ENCODE data around the gene POLR1A. TPM values are rescaled to one million over a fixed set of nuclear protein-coding genes. Genes with fewer than 3 reads are reported as not detected.

Gene POLR1A
- total and polyA plus RNA-seq, 2 donors (not counting 3 experiments of a cell fraction or from before 2014, with no cell fraction given) = 7.6 to 40.7 TPM

GRCh38 chr2:86031151-86031550 lies 74.5 kb downstream of the POLR1A start:
- FAIRE-seq = no peak
- Histone ChIP-seq H3K4me3 (replicated peaks in 1 of 3; ENCODE audit: insufficient read depth in 1 of 3, low read depth in 1 of 3, low read length in 3 of 3) (no peak overlapping the region), H2AFZ (ENCODE audit: low read depth, low read length) (no peak overlapping the region), H3K27me3 (ENCODE audit: control insufficient read depth in 2 of 2, insufficient read depth in 2 of 2, low read length in 2 of 2) (no peaks in the 10 kb centered on the region), H3K27ac (ENCODE audit: insufficient read depth, low read depth, low read length) (no peak overlapping the region), H3K9ac (replicated peaks; ENCODE audit: extremely low read depth, insufficient read depth, low read length) (no peak overlapping the region), H3K4me2 (ENCODE audit: insufficient read depth, low read length) (no peak overlapping the region), H3K36me3 (ENCODE audit: control insufficient read depth in 2 of 2, extremely low read depth in 1 of 2, insufficient read depth in 2 of 2, low read length in 2 of 2) (peaks cover 6 to 35% of the 10 kb centered on the region in 2 experiments), H3K79me2 (ENCODE audit: control insufficient read depth, insufficient read depth, low read length) (no peaks in the 10 kb centered on the region), H3K9me3 (replicated peaks; ENCODE audit: control insufficient read depth, insufficient read depth, low read length) (no peaks in the 10 kb centered on the region), H3K4me1 (ENCODE audit: control insufficient read depth, extremely low read depth, insufficient read depth, low read length) (peaks cover 28% of the 10 kb centered on the region), H4K20me1 (replicated peaks; ENCODE audit: control insufficient read depth, extremely low read depth, insufficient read depth, low read length) (no peaks in the 10 kb centered on the region), H3K9me1 (replicated peaks; ENCODE audit: control insufficient read depth, extremely low read depth, insufficient read depth, low read length) (no peaks in the 10 kb centered on the region)
- DNase-seq (ENCODE audit: low read depth, low spot score) = no peak
- TF ChIP-seq GATA2 (IDR thresholded peaks at IDR 0.05; ENCODE audit: insufficient read depth, insufficient read length, low read depth, low read length) = no peak
- TF ChIP-seq POLR2A (IDR thresholded peaks at IDR 0.05; ENCODE audit: low read depth, low read length) = no peak
- no peak for TF ChIP-seq JUN (IDR thresholded peaks at IDR 0.05; ENCODE audit: borderline replicate concordance, insufficient read depth, insufficient read length, low read depth)
- no peak for TF ChIP-seq EZH2 (IDR thresholded peaks at IDR 0.05; ENCODE audit: borderline replicate concordance, low read depth, low read length, severe bottlenecking)
- TF ChIP-seq, protein P1, sequence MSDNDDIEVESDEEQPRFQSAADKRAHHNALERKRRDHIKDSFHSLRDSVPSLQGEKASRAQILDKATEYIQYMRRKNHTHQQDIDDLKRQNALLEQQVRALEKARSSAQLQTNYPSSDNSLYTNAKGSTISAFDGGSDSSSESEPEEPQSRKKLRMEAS (IDR thresholded peaks at IDR 0.05; ENCODE audit: insufficient read depth, insufficient read length) = no peak
- TF ChIP-seq MYC (IDR thresholded peaks at IDR 0.05; ENCODE audit: low read depth, low read length) = no peak
- POLR2A ChIA-PET = no interaction called here
- no TSS peak for BruUV-seq (replicated peaks)
- intact Hi-C loops (cut with micrococcal nuclease) (no loop called here), dilution Hi-C loops (cut with MboI; ENCODE audit: extremely low pct_ligation_motif_present, low sequenced_read_pairs) (no loop called here)
- CTCF ChIA-PET = interaction anchor here (6.8 kb wide), 1 partner anchor 143 kb away, joined by 42 read pairs; the partner anchor contains the start of gene ST3GAL5

- Histone ChIP-seq H3K4me3 (replicated peaks in 1 of 3; ENCODE audit: insufficient read depth in 1 of 3, low read depth in 1 of 3, low read length in 3 of 3) (no peak overlapping the region), H3K79me2 (ENCODE audit: control insufficient read depth, insufficient read depth, low read length) (no peaks in the 10 kb centered on the region), H3K4me1 (ENCODE audit: control insufficient read depth, extremely low read depth, insufficient read depth, low read length) (peaks cover 17% of the 10 kb centered on the region), H3K9me3 (replicated peaks; ENCODE audit: control insufficient read depth, insufficient read depth, low read length) (no peaks in the 10 kb centered on the region), H4K20me1 (replicated peaks; ENCODE audit: control insufficient read depth, extremely low read depth, insufficient read depth, low read length) (no peaks in the 10 kb centered on the region), H3K9ac (replicated peaks; ENCODE audit: extremely low read depth, insufficient read depth, low read length) (no peak overlapping the region), H3K4me2 (ENCODE audit: insufficient read depth, low read length) (no peak overlapping the region), H3K27me3 (ENCODE audit: control insufficient read depth in 2 of 2, insufficient read depth in 2 of 2, low read length in 2 of 2) (no peaks in the 10 kb centered on the region), H3K36me3 (ENCODE audit: control insufficient read depth in 2 of 2, extremely low read depth in 1 of 2, insufficient read depth in 2 of 2, low read length in 2 of 2) (peaks cover 8 to 37% of the 10 kb centered on the region in 2 experiments), H2AFZ (ENCODE audit: low read depth, low read length) (no peak overlapping the region), H3K9me1 (replicated peaks; ENCODE audit: control insufficient read depth, extremely low read depth, insufficient read depth, low read length) (no peaks in the 10 kb centered on the region), H3K27ac (ENCODE audit: insufficient read depth, low read depth, low read length) (no peak overlapping the region)
- TF ChIP-seq MYC (IDR thresholded peaks at IDR 0.05; ENCODE audit: low read depth, low read length) = no peak
- BruUV-seq (replicated peaks) = no TSS peak
- DNase-seq (ENCODE audit: low read depth, low spot score) (no peak), FAIRE-seq (no peak)
- POLR2A ChIA-PET = no interaction called here
- intact Hi-C loops (cut with micrococcal nuclease) = loop anchor here (2.0 kb wide), 1 partner anchor 141 kb away; the partner anchor contains the start of gene ST3GAL5
- CTCF ChIA-PET = interaction anchor here (0.6 to 6.8 kb wide), 4 partner anchors 49 to 203 kb away, joined by 3 to 42 read pairs (median 22); partner anchors contain the start of gene ST3GAL5
- dilution Hi-C loops (cut with MboI; ENCODE audit: extremely low pct_ligation_motif_present, low sequenced_read_pairs) = no loop called here
Observed at GRCh38 chr2:86029873-86030272, 75.8 kb downstream of the POLR1A start.

All from endothelial cell of umbilical vein (primary cell).